IMR-90 (cell line): ENCODE data around the gene AGPAT1. TPM values are rescaled to one million over a fixed set of nuclear protein-coding genes. Genes with fewer than 3 reads are reported as not detected.

ENCODE experiments used
- ATAC-seq: fragments of 200-7000 bp; cut with Tn5 transposase; 2 replicates; pipeline ENCODE4 v1.9.1; 2020; ENCODE audit warnings: low read depth, mild to moderate bottlenecking, moderate library complexity
- BruUV-seq: library from RNA; stranded (reverse); fragments of 400-500 nt; replicated peaks from 2 replicates; lab custom pipeline; 2021; lab: Mats Ljungman, UMichigan
- CTCF ChIA-PET: fragments of 300-600 bp; formaldehyde crosslinking; extraction: SDS; loops from one replicate; lab custom pipeline; 2021; ENCODE audit warnings: antibody characterized with exemption; lab: Yijun Ruan, JAX
- POLR2A ChIA-PET: fragments of 300-600 bp; sonication (Branson Sonifier 250); formaldehyde crosslinking; loops from one replicate; lab custom pipeline; 2022; ENCODE audit warnings: antibody characterized with exemption; ENCODE audit not compliant: unreplicated experiment; lab: Charles Lee
- DNase-seq: peaks from one replicate; pipeline ENCODE4 v3.0.0; 2013
- H2AFZ ChIP-seq: replicated peaks from 2 replicates; pipeline ENCODE3; 2013; ENCODE audit warnings: low read length, mild to moderate bottlenecking; ENCODE audit not compliant: poor library complexity
- H2AK5ac ChIP-seq: 2 replicates; pipeline ENCODE4 v1.6.1; 2013; ENCODE audit warnings: low read depth, low read length, inconsistent platforms
- H2AK9ac ChIP-seq: replicated peaks from 2 replicates; pipeline ENCODE3; 2013; ENCODE audit warnings: mild to moderate bottlenecking, low read depth, low read length, moderate library complexity; ENCODE audit not compliant: poor library complexity
- H2BK120ac ChIP-seq: 2 replicates; pipeline ENCODE4 v1.6.1; 2013; ENCODE audit warnings: low read depth, low read length, inconsistent platforms
- H2BK15ac ChIP-seq: 3 replicates; pipeline ENCODE4 v1.6.1; 2013; ENCODE audit warnings: low read depth, low read length, inconsistent platforms
- H2BK20ac ChIP-seq: 2 replicates; pipeline ENCODE4 v1.6.1; 2013; ENCODE audit warnings: low read depth, mild to moderate bottlenecking, inconsistent platforms, low read length, moderate library complexity
- H2BK5ac ChIP-seq: 2 replicates; pipeline ENCODE4 v1.6.1; 2013; ENCODE audit warnings: mild to moderate bottlenecking, low read depth, low read length, inconsistent platforms; ENCODE audit not compliant: poor library complexity, severe bottlenecking
- H3K14ac ChIP-seq: replicated peaks from 2 replicates; pipeline ENCODE4 v1.6.1; 2013; ENCODE audit warnings: low read depth, low read length, inconsistent platforms
- H3K18ac ChIP-seq: 2 replicates; pipeline ENCODE4 v1.6.1; 2013; ENCODE audit warnings: low read depth, low read length, control low read depth
- H3K23ac ChIP-seq: 2 replicates; pipeline ENCODE4 v1.6.1; 2013; ENCODE audit warnings: low read depth, low read length, inconsistent platforms
- H3K27ac ChIP-seq: 2 replicates; pipeline ENCODE4 v1.5.1; 2013; ENCODE audit warnings: mild to moderate bottlenecking, control low read depth, low read length; ENCODE audit not compliant: insufficient read depth
- H3K27me3 ChIP-seq: 2 replicates; pipeline ENCODE4 v1.6.1; 2013; ENCODE audit warnings: low read length; ENCODE audit not compliant: control insufficient read depth, insufficient read depth
- H3K36me3 ChIP-seq: 2 replicates; pipeline ENCODE4 v1.6.1; 2013; ENCODE audit warnings: low read length, mixed read lengths; ENCODE audit not compliant: control insufficient read depth, insufficient read depth
- H3K4ac ChIP-seq: 2 replicates; pipeline ENCODE4 v1.6.1; 2013; ENCODE audit warnings: low read depth, low read length, inconsistent platforms
- H3K4me1 ChIP-seq: 2 replicates; pipeline ENCODE4 v1.6.1; 2013; ENCODE audit warnings: low read length, mixed read lengths; ENCODE audit not compliant: control insufficient read depth, insufficient read depth
- H3K4me2 ChIP-seq: 2 replicates; pipeline ENCODE4 v1.6.1; 2013; ENCODE audit warnings: low read depth, mild to moderate bottlenecking, control low read depth, low read length, moderate library complexity
- H3K4me3 ChIP-seq: 2 replicates; pipeline ENCODE4 v1.5.1; 2013; ENCODE audit warnings: low read depth, mild to moderate bottlenecking, control low read depth, low read length, moderate library complexity; ENCODE audit not compliant: insufficient read depth
- H3K56ac ChIP-seq: 2 replicates; pipeline ENCODE4 v1.6.1; 2013; ENCODE audit warnings: low read length, inconsistent platforms; ENCODE audit not compliant: insufficient read depth; ENCODE audit errors: extremely low read depth
- H3K79me1 ChIP-seq, 2 experiments: 2 replicates each; pipeline ENCODE4 v1.6.1; 2013; ENCODE audit warnings: low read length in 2 of 2, inconsistent platforms in 1 of 2, low read depth in 1 of 2
- H3K9ac ChIP-seq: 2 replicates; pipeline ENCODE4 v1.6.1; 2013; ENCODE audit warnings: low read depth, low read length, control low read depth
- H3K9me1 ChIP-seq: 2 replicates; pipeline ENCODE4 v1.6.1; 2013; ENCODE audit warnings: low read length, inconsistent platforms; ENCODE audit not compliant: insufficient read depth
- H3K9me3 ChIP-seq: 2 replicates; pipeline ENCODE4 v1.6.1; 2013; ENCODE audit warnings: low read length; ENCODE audit not compliant: control insufficient read depth, insufficient read depth
- H4K20me1 ChIP-seq: 2 replicates; pipeline ENCODE4 v1.6.1; 2013; ENCODE audit warnings: low read length, inconsistent platforms; ENCODE audit not compliant: insufficient read depth
- H4K5ac ChIP-seq: 2 replicates; pipeline ENCODE4 v1.6.1; 2013; ENCODE audit warnings: mild to moderate bottlenecking, low read depth, low read length, control low read depth
- H4K8ac ChIP-seq, 2 experiments: 2 replicates each; pipeline ENCODE4 v1.6.1; 2013; ENCODE audit warnings: low read depth in 2 of 2, low read length in 2 of 2, control low read depth in 1 of 2, inconsistent platforms in 1 of 2
- H4K91ac ChIP-seq: 2 replicates; pipeline ENCODE4 v1.6.1; 2013; ENCODE audit warnings: low read depth, low read length, inconsistent platforms; ENCODE audit not compliant: insufficient read depth
- BHLHE40 ChIP-seq: fragments of 150-350 bp; IDR thresholded peaks from 2 replicates; pipeline ENCODE4 v1.6.1; 2016; ENCODE audit warnings: mild to moderate bottlenecking, low read depth, low read length
- CEBPB ChIP-seq: IDR thresholded peaks from 2 replicates; pipeline ENCODE4 v1.6.1; 2012; ENCODE audit warnings: low read depth, low read length, improper control_type of control experiment
- CHD1 ChIP-seq: IDR thresholded peaks from 2 replicates; pipeline ENCODE4 v1.6.1; 2012; ENCODE audit warnings: low read depth, low read length, improper control_type of control experiment
- FOS ChIP-seq: fragments of 150-350 bp; IDR thresholded peaks from 2 replicates; pipeline ENCODE4 v1.6.1; 2016; ENCODE audit warnings: low read depth, low read length
- MXI1 ChIP-seq: IDR thresholded peaks from 2 replicates; pipeline ENCODE4 v1.6.1; 2012; ENCODE audit warnings: low read depth, mild to moderate bottlenecking, low read length, moderate library complexity, borderline replicate concordance
- RAD21 ChIP-seq: IDR thresholded peaks from 2 replicates; pipeline ENCODE4 v1.6.1; 2012; ENCODE audit warnings: low read length, improper control_type of control experiment
- RCOR1 ChIP-seq: IDR thresholded peaks from 2 replicates; pipeline ENCODE4 v1.6.1; 2012; ENCODE audit warnings: mild to moderate bottlenecking, low read length, improper control_type of control experiment; ENCODE audit not compliant: insufficient replicate concordance
- RFX5 ChIP-seq: IDR thresholded peaks from 2 replicates; pipeline ENCODE4 v1.8.0; 2012; ENCODE audit warnings: low read depth, mild to moderate bottlenecking, low read length, moderate library complexity
- SMC3 ChIP-seq: fragments of 150-350 bp; IDR thresholded peaks from 2 replicates; pipeline ENCODE4 v1.6.1; 2016; ENCODE audit warnings: low read depth, mild to moderate bottlenecking, antibody characterized with exemption, low read length, moderate library complexity
- WGBS, 2 experiments: methylation state at CpG; one replicate each; pipeline versions ENCODE4 v1.1.5 to v1.1.7; 2013; ENCODE audit warnings: missing lambda C conversion rate in 2 of 2; ENCODE audit not compliant: insufficient read length in 1 of 2; ENCODE audit errors: extremely low coverage in 2 of 2; 5-methylcytosine and 5-hydroxymethylcytosine counted together
- dilution Hi-C: fragments of 300-500 bp; cut with HindIII; formaldehyde crosslinking; loops from one replicate; pipeline ENCODE4 v1.14.3; 2018; ENCODE audit warnings: low sequenced_read_pairs; ENCODE audit not compliant: unreplicated experiment
- in situ Hi-C: fragments of 300-500 bp; cut with MboI; formaldehyde crosslinking; loops from 3 replicates; pipeline ENCODE4 v1.14.3; 2019; ENCODE audit warnings: low sequenced_read_pairs, inconsistent platforms, mixed read lengths
- intact Hi-C: fragments of 100-400 bp; cut with micrococcal nuclease; formaldehyde crosslinking; loops from 2 replicates; pipeline ENCODE4 v1.10.0; 2022
- polyA plus RNA-seq, 3 experiments: library from polyadenylated mRNA; depleted of rRNA; stranded (reverse); fragments of >200 nt; gene quantifications; 2 replicates each; pipeline ENCODE4 v1.2.3, GENCODE V29; 2012; ENCODE audit warnings: low replicate concordance in 1 of 3
- total RNA-seq: library from RNA; depleted of rRNA; stranded (reverse); fragments of >200 nt; gene quantifications from 2 replicates; pipeline ENCODE4 v1.2.3, GENCODE V29; 2012
- TF ChIP-seq, protein P1 (sequence below): fragments of 150-350 bp; IDR thresholded peaks from 2 replicates; pipeline ENCODE4 v1.6.1; 2017; ENCODE audit warnings: mild to moderate bottlenecking, antibody characterized with exemption, low read length, low read depth

The AGPAT1 gene
- total and polyA plus RNA-seq, 2 of the 4 experiments (the other 2 are of a cell fraction), result 27.2 to 116 TPM

DNA sequence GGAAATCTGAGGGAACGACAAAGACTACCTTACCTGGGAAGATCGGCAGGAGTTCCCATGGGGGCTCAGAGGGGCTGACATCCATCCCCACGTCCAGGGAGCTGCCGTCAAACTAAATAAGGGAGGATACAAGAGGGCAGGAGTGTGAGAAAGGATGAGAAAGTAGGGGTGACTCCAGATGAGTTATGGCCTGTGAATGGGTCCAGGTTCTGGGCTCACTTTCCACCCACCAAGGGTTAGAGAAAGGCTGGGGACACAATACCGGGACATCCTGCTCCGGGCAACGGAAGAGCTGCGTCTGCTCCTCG, 48.5 kb downstream of the AGPAT1 start (continued):
- TF ChIP-seq RCOR1 (no peak), SMC3 (no peak), FOS (no peak), CHD1 (no peak), MXI1 (no peak), RFX5 (no peak), CEBPB (no peak), BHLHE40 (no peak), RAD21 (no peak)

DNA sequence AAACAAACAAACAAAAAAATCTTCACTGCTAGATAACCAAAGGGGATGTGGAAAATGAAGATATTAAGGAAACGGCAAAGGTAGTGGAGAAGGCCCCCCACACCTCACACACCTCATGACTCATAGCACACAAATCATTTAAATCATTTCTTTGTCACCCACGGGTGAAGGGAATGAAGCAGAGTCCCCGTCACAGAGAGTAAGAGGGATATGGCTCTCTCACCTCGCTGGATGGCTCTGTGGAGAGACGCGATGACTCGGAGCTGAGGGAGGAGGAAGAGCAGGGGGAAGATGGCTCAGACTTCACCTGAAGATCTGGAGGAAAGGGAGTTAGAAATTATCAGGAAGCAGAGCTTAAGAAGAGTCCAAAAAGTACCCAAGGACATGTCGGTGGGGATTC, 49.0 kb downstream of the AGPAT1 start:
- Histone ChIP-seq H3K4me1 (peaks cover 8% of the 10 kb centered on the region), H3K79me1 (peaks cover 31 to 55% of the 10 kb centered on the region in 2 experiments), H2AK9ac (peak overlapping the region; percentile 1), H3K27me3 (no peaks in the 10 kb centered on the region), H3K9me3 (no peaks in the 10 kb centered on the region), H3K9ac (peak overlapping the region; percentile 96), H2AFZ (peak overlapping the region; percentile 56), H3K14ac (no peak overlapping the region), H3K56ac (no peak overlapping the region), H3K23ac (peak overlapping the region; percentile 29), H2BK120ac (no peak overlapping the region), H3K9me1 (peaks cover 10% of the 10 kb centered on the region; the same call in 1 of the 2 replicates), H3K27ac (peak overlapping the region; percentile 13; the same call in 1 of the 2 replicates), H3K36me3 (peaks cover 11% of the 10 kb centered on the region; the same call in 1 of the 2 replicates), H3K4ac (no peak overlapping the region), H4K20me1 (no peaks in the 10 kb centered on the region; the same call in 1 of the 2 replicates), H3K18ac (no peak overlapping the region), H2BK20ac (no peak overlapping the region), H4K8ac (peak overlapping the region in 1 of 2 experiments; percentile 32; a peak in 2 of 4 replicates), H4K91ac (no peak overlapping the region), H3K4me2 (peak overlapping the region; percentile 95), H2AK5ac (peak overlapping the region; percentile 49; the same call in 1 of the 2 replicates), H2BK15ac (no peak overlapping the region), H4K5ac (no peak overlapping the region), H2BK5ac (no peak overlapping the region), H3K4me3 (peak overlapping the region; percentile 81)
- ChIA-PET CTCF (interaction anchor here (1.2 kb wide), 1 partner anchor 34 kb away, joined by 4 read pairs; no protein-coding TSS in a partner anchor), POLR2A (no interaction called here)
- TSS peak; percentile 62 for BruUV-seq
- DNase-seq, result no peak
- in situ Hi-C loops, result no loop called here
- TF ChIP-seq, protein P1, sequence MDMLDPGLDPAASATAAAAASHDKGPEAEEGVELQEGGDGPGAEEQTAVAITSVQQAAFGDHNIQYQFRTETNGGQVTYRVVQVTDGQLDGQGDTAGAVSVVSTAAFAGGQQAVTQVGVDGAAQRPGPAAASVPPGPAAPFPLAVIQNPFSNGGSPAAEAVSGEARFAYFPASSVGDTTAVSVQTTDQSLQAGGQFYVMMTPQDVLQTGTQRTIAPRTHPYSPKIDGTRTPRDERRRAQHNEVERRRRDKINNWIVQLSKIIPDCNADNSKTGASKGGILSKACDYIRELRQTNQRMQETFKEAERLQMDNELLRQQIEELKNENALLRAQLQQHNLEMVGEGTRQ, result no peak
- intact Hi-C loops, result no loop called here
- dilution Hi-C loops, result no loop called here
- no peak for ATAC-seq
- 70% methylated on average over 3 of the region's 8 CpGs; no CpG with 5 or more reads in 1 of the 2 experiments for WGBS, 2 experiments
